Dermis microvascular lymphatic vessel endothelial cell (primary cell): ENCODE data around the gene TRIM28. TPM values are rescaled to one million over a fixed set of nuclear protein-coding genes. Genes with fewer than 3 reads are reported as not detected.

ENCODE experiments used
- DNase-seq, 2 donors: peaks; one replicate each; pipeline versions ENCODE4 v3.0.0 to v3.0.0-alpha.2; 2010; ENCODE audit warnings: low read depth in 2 of 2
- total RNA-seq: library from RNA; depleted of rRNA; stranded (reverse); fragments of >200 nt; gene quantifications from 2 replicates; pipeline ENCODE4 v1.2.1, GENCODE V29; 2014

The TRIM28 gene
- total RNA-seq, 1 donor from 2014 or later, result 348 TPM

DNA sequence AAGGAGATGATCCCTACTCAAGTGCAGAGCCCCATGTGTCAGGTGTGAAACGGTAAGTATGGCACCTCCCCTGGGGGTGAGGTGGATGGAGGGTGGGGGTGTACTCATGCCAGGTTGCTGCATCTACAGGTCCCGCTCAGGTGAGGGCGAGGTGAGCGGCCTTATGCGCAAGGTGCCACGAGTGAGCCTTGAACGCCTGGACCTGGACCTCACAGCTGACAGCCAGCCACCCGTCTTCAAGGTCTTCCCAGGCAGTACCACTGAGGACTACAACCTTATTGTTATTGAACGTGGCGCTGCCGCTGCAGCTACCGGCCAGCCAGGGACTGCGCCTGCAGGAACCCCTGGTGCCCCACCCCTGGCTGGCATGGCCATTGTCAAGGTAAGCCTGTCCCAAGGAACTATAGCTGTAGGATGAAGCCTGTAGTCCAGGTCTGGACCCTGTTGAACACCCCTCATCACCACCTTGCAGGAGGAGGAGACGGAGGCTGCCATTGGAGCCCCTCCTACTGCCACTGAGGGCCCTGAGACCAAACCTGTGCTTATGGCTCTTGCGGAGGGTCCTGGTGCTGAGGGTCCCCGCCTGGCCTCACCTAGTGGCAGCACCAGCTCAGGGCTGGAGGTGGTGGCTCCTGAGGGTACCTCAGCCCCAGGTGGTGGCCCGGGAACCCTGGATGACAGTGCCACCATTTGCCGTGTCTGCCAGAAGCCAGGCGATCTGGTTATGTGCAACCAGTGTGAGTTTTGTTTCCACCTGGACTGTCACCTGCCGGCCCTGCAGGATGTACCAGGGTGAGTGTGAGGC lies 5.2 kb downstream of the TRIM28 start:
- DNase-seq, result no peak

DNA sequence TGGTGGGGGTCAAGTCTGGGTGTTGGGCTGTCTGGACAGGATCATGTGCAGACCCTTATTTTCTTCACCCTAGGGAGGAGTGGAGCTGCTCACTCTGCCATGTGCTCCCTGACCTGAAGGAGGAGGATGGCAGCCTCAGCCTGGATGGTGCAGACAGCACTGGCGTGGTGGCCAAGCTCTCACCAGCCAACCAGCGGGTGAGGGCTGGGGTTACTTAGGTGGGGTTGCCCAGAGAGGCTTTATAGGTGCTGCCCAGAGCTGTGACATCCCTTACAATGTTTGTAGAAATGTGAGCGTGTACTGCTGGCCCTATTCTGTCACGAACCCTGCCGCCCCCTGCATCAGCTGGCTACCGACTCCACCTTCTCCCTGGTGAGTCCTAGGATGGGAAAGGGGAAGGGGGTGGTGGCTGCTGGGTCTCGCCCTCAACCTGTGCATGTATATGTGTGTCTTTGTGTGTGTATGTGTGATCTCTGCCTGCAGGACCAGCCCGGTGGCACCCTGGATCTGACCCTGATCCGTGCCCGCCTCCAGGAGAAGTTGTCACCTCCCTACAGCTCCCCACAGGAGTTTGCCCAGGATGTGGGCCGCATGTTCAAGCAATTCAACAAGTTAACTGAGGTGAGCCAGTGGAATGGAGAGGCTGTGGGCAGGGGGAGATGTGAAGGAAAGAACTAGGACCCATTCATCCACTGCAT lies 5.9 kb downstream of the TRIM28 start:
- no peak for DNase-seq

DNA sequence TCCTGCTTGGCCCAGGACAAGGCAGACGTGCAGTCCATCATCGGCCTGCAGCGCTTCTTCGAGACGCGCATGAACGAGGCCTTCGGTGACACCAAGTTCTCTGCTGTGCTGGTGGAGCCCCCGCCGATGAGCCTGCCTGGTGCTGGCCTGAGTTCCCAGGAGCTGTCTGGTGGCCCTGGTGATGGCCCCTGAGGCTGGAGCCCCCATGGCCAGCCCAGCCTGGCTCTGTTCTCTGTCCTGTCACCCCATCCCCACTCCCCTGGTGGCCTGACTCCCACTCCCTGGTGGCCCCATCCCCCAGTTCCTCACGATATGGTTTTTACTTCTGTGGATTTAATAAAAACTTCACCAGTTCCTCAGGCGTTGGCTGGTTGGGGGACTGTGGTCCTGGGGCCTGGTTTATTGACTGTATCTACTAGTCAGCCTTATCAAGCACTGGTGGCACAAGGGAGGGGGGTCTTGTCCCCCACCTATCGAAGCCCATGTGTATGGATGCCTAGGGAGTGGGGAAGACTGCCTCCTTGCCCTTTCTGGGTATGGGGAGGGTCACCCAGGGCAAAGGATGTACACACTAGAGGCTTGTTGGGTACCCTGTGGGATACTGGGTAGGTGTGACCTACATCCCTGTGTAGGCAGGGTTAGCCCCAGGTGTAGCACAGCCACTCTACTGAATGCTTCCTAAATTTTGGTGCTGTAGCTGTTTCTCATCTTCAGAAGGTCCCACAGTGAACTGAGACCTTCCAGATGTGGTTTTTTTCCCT lies 6.7 kb downstream of the TRIM28 start:
- DNase-seq, result no peak

DNA sequence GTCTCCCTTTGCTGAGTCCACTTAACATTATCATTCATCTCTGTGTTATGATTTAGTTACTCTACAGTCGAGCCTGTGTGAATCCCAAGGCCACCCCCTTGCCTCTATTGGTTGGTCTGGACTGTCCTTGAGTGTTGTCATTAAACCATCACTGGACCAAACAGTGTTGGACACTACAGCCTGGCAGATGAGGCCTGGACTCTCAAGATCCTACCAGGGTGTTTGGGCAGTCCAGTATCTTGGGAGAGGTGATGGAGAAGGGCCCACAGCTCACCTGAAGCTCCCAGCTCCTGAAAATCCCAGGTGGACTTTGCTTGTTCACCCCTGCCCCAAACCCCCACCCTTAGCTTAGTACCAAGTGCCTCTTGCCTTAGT lies 7.2 kb downstream of the TRIM28 start:
- no peak for DNase-seq

GRCh38 chr19:58551577-58552471 lies 8.0 kb downstream of the TRIM28 start:
- no peak for DNase-seq

- DNase-seq, result no peak
Observed at GRCh38 chr19:58552655-58553054, 8.8 kb downstream of the TRIM28 start.

GRCh38 chr19:58553799-58554493 lies 10.1 kb downstream of the TRIM28 start:
- no peak for DNase-seq

- peak; percentile 91 to 97 for DNase-seq
Observed at GRCh38 chr19:58554494-58555368, 10.9 kb downstream of the TRIM28 start, which contains the start of gene CHMP2A. TSS of gene CHMP2A (minus strand) at chr19:58555105. CDS start at chr19:58554212, 893 bp downstream.

DNA sequence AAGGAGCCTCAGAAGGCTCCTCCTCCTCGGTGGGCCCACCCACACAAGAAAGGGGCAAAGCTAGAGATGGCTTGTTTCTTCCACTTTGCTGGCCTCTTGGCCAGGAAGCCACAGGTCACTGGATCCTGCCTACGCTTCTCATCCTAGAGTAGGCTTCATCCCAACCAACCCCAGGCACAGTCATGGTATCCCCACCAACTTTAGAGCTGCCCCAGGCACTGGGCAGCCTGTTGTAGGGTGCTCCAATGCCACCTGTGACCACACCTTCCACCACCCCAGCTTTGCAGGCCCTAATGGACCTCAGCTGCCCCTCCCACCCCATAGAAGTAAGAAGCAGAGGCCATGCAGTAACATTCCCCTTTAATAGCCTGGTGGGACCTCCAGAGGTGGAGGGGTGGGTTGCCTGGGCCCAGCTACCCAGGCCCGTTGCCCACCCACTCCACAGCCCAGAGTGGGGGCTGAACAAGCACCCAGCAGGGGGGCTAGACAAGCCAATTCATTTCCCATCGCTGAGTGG lies 11.6 kb downstream of the TRIM28 start:
- DNase-seq, result no peak

DNA sequence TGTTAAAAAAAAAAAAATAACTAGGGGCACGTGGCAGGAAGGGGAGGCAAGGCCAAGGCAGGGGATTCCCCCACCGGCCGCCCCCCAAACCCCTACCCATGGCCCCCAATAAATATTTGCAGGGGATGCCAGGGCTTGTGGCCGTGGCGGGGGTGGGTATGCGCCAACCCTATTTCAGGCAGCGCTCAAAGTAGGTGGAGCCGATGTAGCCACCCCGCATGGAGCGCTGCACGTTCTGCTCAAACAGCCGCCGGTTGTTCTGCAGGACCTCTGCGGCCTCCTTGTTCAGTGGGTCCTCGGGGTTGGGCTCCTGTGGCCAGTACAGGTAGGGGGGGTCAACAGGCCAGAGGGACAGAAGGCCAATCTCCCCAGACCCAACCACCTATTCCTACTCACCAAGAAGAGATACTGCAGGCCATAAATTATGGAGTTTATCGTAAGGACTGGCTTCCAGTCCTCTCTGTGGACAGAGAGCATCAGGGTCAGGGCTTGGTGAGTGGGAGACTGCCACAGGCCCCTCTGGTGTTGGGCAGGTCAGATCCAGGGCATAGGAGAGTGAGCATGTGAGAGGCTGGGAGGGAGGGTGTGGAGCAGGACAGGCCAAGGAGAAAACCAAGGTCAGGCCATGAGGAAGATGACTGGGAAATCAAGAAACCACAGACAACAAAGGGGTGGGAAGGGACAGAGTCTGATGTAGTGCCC lies 12.2 kb downstream of the TRIM28 start:
- DNase-seq, result no peak

- DNase-seq, result no peak
Observed at GRCh38 chr19:58556622-58557220, 12.9 kb downstream of the TRIM28 start.

DNA sequence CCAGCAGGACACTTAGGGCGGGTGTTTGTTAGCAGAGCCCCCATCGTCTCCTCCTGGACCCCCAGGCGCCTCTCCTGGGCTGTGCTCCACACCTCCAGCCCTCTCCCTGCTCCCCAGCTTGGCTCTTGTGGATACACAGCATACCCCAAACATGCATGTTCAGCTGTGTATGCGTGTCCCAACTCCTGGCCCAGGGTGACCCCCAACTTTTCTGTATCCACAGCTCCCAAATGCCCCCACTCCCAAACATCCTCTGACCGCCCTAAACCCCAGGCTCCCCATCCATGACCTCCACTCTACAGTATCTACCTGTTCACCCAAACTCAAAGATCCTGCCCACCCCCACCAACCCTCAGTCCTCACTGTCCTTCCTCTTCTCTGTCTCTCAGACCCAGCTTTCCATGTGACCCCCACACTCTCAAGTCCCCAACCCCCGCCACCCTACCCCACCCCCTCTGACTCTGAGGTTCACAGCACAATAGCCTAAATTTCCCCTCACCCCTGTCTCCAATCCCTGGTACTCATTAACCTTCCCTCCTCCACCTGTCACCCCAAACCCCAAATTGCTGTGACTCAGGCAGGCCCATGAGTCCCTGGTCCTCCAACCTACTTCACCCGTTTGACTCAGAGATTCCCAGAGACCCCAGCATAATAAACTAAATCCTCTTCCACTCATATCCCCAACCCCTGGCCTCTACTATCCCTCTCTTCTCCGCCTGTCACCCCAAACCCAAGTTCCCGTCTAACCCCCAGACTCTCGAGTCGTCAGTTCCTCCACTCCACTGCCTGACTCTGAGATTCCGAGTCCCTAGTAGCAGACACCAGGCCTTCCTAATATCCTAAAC lies 13.6 kb downstream of the TRIM28 start:
- DNase-seq, result no peak

GRCh38 chr19:58558066-58558622 lies 14.3 kb downstream of the TRIM28 start, which contains the start of gene UBE2M:
TSS of gene UBE2M (minus strand) at chr19:58558611. CDS start at chr19:58558381, 230 bp downstream.
- peak in 1 of 2 donors; percentile 62 for DNase-seq

DNA sequence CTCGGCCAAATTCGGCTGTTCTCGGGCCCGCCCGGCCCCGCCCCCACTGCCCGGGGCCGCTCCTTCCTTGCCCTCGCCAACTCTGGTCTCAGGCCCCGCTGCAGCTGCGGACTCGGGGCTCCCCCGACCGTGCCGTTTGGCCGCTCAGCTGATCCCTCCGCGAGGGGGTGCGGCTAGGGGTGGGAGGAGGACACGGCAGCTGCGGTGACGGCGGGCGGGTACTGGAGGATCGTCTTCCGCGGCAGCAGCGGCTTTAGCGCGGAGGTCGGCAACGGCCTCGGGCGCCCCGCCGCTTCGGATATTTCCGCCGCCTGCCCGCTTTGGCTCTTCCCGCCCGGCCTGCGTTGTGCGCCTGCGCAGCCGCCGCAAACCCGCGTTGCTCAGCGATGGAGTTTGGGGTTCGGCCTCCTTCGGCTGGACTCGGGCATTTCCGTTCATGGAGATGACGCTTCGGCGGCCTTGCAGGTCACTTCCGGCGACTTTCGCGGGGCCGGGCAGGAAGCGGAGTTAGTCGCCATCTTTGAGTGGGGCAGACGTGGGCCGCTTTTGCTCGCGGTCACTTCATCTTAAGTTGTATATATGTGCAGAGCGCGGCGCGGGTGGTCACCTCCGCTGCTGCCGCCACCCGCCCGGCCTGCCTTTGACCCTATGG lies 14.9 kb downstream of the TRIM28 start:
- peak; percentile 97 to 99 for DNase-seq

DNA sequence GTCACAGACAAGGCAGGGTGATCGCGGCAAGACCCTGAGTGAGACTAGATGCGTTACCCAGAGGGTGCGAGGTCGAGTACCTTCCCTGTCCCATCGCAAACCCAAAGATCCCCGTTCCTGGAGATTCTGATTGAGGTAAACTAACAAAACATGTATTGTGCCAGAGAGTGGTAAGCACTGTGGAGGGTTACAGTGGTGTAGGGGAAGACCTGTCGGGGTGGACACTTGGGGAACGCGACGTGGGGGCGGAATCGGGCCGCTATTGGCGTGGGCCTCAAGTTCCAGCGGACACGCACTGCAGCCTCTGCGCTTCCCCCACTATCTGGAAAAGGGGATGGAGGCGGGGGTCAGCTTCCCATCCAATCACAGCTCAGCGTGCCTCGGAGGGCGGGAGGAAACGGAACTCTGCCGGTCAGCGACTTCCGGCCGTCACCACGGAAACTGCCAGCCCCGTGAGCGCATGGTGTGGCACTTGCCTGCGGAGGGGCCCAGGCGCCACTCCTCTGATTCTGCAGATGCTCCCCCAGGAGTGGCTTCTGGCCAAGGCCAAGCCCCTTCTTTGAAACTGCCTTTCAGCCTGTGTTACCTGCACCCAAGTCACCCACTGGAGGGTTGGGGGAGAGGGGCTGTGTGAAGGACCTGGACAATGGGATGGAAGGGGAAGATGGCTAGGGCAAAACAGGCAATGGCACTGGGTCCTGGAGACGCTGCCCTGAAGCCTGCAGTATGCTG lies 15.6 kb downstream of the TRIM28 start:
- DNase-seq, result peak; percentile 84 to 90
